H1 (cell line): ENCODE measurements around the gene TRIM24. TPM values are rescaled to one million over a fixed set of nuclear protein-coding genes. Genes with fewer than 3 reads are reported as not detected.
A peak's percentile ranks its signal among the peaks of the same experiment; 100 is the strongest.

ENCODE experiments used
- CTCF ChIA-PET: fragments of 300-600 bp; sonication (Branson Sonifier 250); formaldehyde crosslinking; loops from one replicate; lab custom pipeline; 2021; ENCODE audit not compliant: partially characterized antibody; lab: Charles Lee
- POLR2A ChIA-PET: fragments of 300-600 bp; sonication (Branson Sonifier 250); formaldehyde crosslinking; loops from one replicate; lab custom pipeline; 2021; ENCODE audit warnings: inconsistent platforms; ENCODE audit not compliant: partially characterized antibody; lab: Charles Lee
- DNase-seq, 2 experiments: peaks; one replicate each; pipeline versions ENCODE4 v3.0.0 to v3.0.0-alpha.2; 2010 to 2022; ENCODE audit warnings: low spot score in 2 of 2, low read depth in 1 of 2, mixed read lengths in 1 of 2
- FAIRE-seq: peaks from 2 replicates; lab custom pipeline; 2011; peaks lifted over from hg19 to GRCh38; lab: Jason Lieb, UNC
- H2AFZ ChIP-seq: 2 replicates; pipeline ENCODE4 v1.8.1; 2012; ENCODE audit warnings: low read length, inconsistent platforms
- H2AK5ac ChIP-seq: 2 replicates; pipeline ENCODE4 v1.6.1; 2013; ENCODE audit warnings: low read depth, low read length
- H2BK120ac ChIP-seq: replicated peaks from 2 replicates; pipeline ENCODE3; 2013; ENCODE audit warnings: low read depth, low read length, inconsistent platforms
- H2BK12ac ChIP-seq: 2 replicates; pipeline ENCODE4 v1.6.1; 2013; ENCODE audit warnings: low read depth, low read length
- H2BK15ac ChIP-seq: 2 replicates; pipeline ENCODE4 v1.6.1; 2013; ENCODE audit warnings: low read length
- H2BK20ac ChIP-seq: 2 replicates; pipeline ENCODE4 v1.6.1; 2013; ENCODE audit warnings: low read length
- H2BK5ac ChIP-seq: 2 replicates; pipeline ENCODE4 v1.6.1; 2013; ENCODE audit warnings: low read depth, low read length
- H3K14ac ChIP-seq: 2 replicates; pipeline ENCODE4 v1.6.1; 2013; ENCODE audit warnings: inconsistent platforms; ENCODE audit not compliant: insufficient read length
- H3K18ac ChIP-seq: 2 replicates; pipeline ENCODE4 v1.6.1; 2013; ENCODE audit warnings: low read length; ENCODE audit errors: extremely low read depth
- H3K23ac ChIP-seq: 2 replicates; pipeline ENCODE4 v1.6.1; 2013; ENCODE audit warnings: inconsistent platforms; ENCODE audit not compliant: insufficient read length
- H3K23me2 ChIP-seq: 2 replicates; pipeline ENCODE4 v1.6.1; 2013; ENCODE audit warnings: low read depth, low read length
- H3K27ac ChIP-seq: 2 replicates; pipeline ENCODE4 v1.6.1; 2011; ENCODE audit warnings: low read depth, low read length, inconsistent platforms
- H3K27me3 ChIP-seq, 4 experiments: replicated peaks in 1 of 4; 1 replicate in 1 of 4; 2 replicates in 3 of 4; pipeline versions ENCODE4 v1.6.1 to v1.8.1; 2011 to 2013; ENCODE audit warnings: low read length in 3 of 4, mild to moderate bottlenecking in 3 of 4, inconsistent platforms in 2 of 4, mixed read lengths in 2 of 4, moderate library complexity in 1 of 4; ENCODE audit not compliant: control insufficient read depth in 3 of 4, insufficient read depth in 3 of 4; ENCODE audit errors: extremely low read depth in 1 of 4
- H3K36me3 ChIP-seq, 4 experiments: 2 replicates each; pipeline versions ENCODE4 v1.6.1 to v1.8.1; 2011 to 2013; ENCODE audit warnings: mild to moderate bottlenecking in 4 of 4, low read length in 3 of 4, moderate library complexity in 2 of 4, control low read depth in 1 of 4, inconsistent platforms in 1 of 4; ENCODE audit not compliant: insufficient read depth in 4 of 4, control insufficient read depth in 2 of 4
- H3K4ac ChIP-seq: replicated peaks from 2 replicates; pipeline ENCODE3; 2013; ENCODE audit warnings: low read length, low read depth, mixed read lengths, inconsistent platforms; ENCODE audit not compliant: insufficient read length
- H3K4me1 ChIP-seq, 4 experiments: replicated peaks in 1 of 4; 1 replicate in 1 of 4; 2 replicates in 3 of 4; pipeline versions ENCODE4 v1.6.1 to v1.8.1; 2011 to 2013; ENCODE audit warnings: low read length in 3 of 4, inconsistent platforms in 2 of 4, mixed read lengths in 1 of 4; ENCODE audit not compliant: insufficient read depth in 4 of 4, control insufficient read depth in 3 of 4
- H3K4me2 ChIP-seq, 2 experiments: 2 replicates each; pipeline versions ENCODE4 v1.6.1 to v1.8.1; 2011 to 2013; ENCODE audit warnings: low read depth in 2 of 2, low read length in 2 of 2, control low read depth in 1 of 2, inconsistent platforms in 1 of 2, mild to moderate bottlenecking in 1 of 2; ENCODE audit not compliant: insufficient read depth in 1 of 2
- H3K4me3 ChIP-seq, 4 experiments: fragments of 200-600, 300-600 bp in 1 of 4; sonication (generic), shearing (Covaris generic), sonication (Bioruptor Twin) in 1 of 4; 2 replicates each; pipeline versions ENCODE4 v1.5.1 to v1.8.1; 2011 to 2016; ENCODE audit warnings: low read length in 4 of 4, low read depth in 3 of 4, control low read depth in 2 of 4, inconsistent platforms in 2 of 4, mild to moderate bottlenecking in 2 of 4, mixed read lengths in 1 of 4, moderate library complexity in 1 of 4; ENCODE audit not compliant: insufficient read depth in 2 of 4; ENCODE audit errors: extremely low read depth in 1 of 4
- H3K56ac ChIP-seq: replicated peaks from 2 replicates; pipeline ENCODE3; 2013; ENCODE audit warnings: low read depth, mild to moderate bottlenecking, mixed read lengths, low read length, inconsistent platforms; ENCODE audit not compliant: insufficient read length
- H3K79me1 ChIP-seq: 2 replicates; pipeline ENCODE4 v1.6.1; 2013; ENCODE audit warnings: low read depth, low read length, control low read depth
- H3K79me2 ChIP-seq, 2 experiments: 2 replicates each; pipeline versions ENCODE4 v1.6.1 to v1.8.1; 2012 to 2013; ENCODE audit warnings: low read length in 2 of 2, mild to moderate bottlenecking in 2 of 2, inconsistent platforms in 1 of 2; ENCODE audit not compliant: insufficient read depth in 2 of 2, control insufficient read depth in 1 of 2
- H3K9ac ChIP-seq, 4 experiments: replicated peaks in 1 of 4; 1 replicate in 1 of 4; 2 replicates in 3 of 4; pipeline versions ENCODE4 v1.6.1 to v1.8.1; 2011 to 2013; ENCODE audit warnings: low read depth in 3 of 4, low read length in 3 of 4, control low read depth in 2 of 4, mild to moderate bottlenecking in 2 of 4, moderate library complexity in 2 of 4, inconsistent platforms in 1 of 4; ENCODE audit errors: extremely low read depth in 1 of 4
- H3K9me3 ChIP-seq, 2 experiments: 2 replicates each; pipeline versions ENCODE4 v1.6.1 to v1.8.1; 2012 to 2013; ENCODE audit warnings: mild to moderate bottlenecking in 2 of 2, moderate library complexity in 2 of 2, control low read depth in 1 of 2, inconsistent platforms in 1 of 2, low read depth in 1 of 2, low read length in 1 of 2, mixed read lengths in 1 of 2; ENCODE audit not compliant: insufficient read depth in 2 of 2
- H4K20me1 ChIP-seq, 2 experiments: replicated peaks in 1 of 2; 2 replicates each; pipeline versions ENCODE3 to v1.8.1; 2011 to 2013; ENCODE audit warnings: inconsistent platforms in 2 of 2, low read length in 2 of 2, mild to moderate bottlenecking in 1 of 2; ENCODE audit not compliant: insufficient read depth in 2 of 2, control insufficient read depth in 1 of 2
- H4K5ac ChIP-seq: 2 replicates; pipeline ENCODE4 v1.6.1; 2013; ENCODE audit warnings: low read length, low read depth, mixed read lengths, inconsistent platforms; ENCODE audit not compliant: insufficient read length
- H4K8ac ChIP-seq: 2 replicates; pipeline ENCODE4 v1.8.0; 2013; ENCODE audit warnings: mild to moderate bottlenecking, moderate library complexity, low read length, inconsistent platforms; ENCODE audit not compliant: insufficient read depth; ENCODE audit errors: extremely low read depth
- H4K91ac ChIP-seq: replicated peaks from 2 replicates; pipeline ENCODE3; 2013; ENCODE audit warnings: low read length, mixed read lengths, inconsistent platforms; ENCODE audit not compliant: insufficient read length
- ASH2L ChIP-seq: fragments of 200-600, 300-600 bp; sonication (generic); IDR thresholded peaks from one replicate; pipeline ENCODE4 v1.7.1; 2017; ENCODE audit warnings: low read length
- POLR2A ChIP-seq, 2 experiments: IDR thresholded peaks; 1 replicate in 1 of 2; 2 replicates in 1 of 2; pipeline ENCODE4 v1.6.1; 2011; ENCODE audit warnings: low read depth in 2 of 2, low read length in 2 of 2, mild to moderate bottlenecking in 2 of 2; ENCODE audit errors: control extremely low read depth in 1 of 2
- WGBS, 2 experiments: shearing (Covaris generic) in 1 of 2; methylation state at CpG; one replicate each; pipeline versions ENCODE4 v1.1.6 to v1.1.7; 2013 to 2015; ENCODE audit warnings: low lambda C conversion rate in 2 of 2, mixed read lengths in 2 of 2, inconsistent platforms in 1 of 2, low coverage in 1 of 2, missing lambda C conversion rate in 1 of 2; ENCODE audit not compliant: insufficient replicate concordance in 2 of 2, insufficient coverage in 1 of 2, insufficient read length in 1 of 2; ENCODE audit errors: extremely low coverage in 1 of 2, missing lambda C conversion rate in 1 of 2; 5-methylcytosine and 5-hydroxymethylcytosine counted together
- polyA plus RNA-seq, 7 experiments: library from polyadenylated mRNA; depleted of rRNA in 3 of 7; stranded (reverse) in 5 of 7; unstranded in 2 of 7; fragments of >200 nt in 5 of 7; fragments of 200-250 nt in 2 of 7; gene quantifications; 1 replicate in 5 of 7; 2 replicates in 1 of 7; 4 replicates in 1 of 7; pipeline versions ENCODE4 v1.2.1 to v1.2.3, GENCODE V29; 2011 to 2013; ENCODE audit warnings: missing spikeins in 2 of 7, mixed read lengths in 2 of 7
- total RNA-seq: library from RNA; stranded (reverse); fragmentation: NEBNext Ultra II Directional; extraction: Animal tissue kit (Norgen Biotek cat#: 25700); gene quantifications from 2 replicates; pipeline ENCODE4 v1.2.1, GENCODE V29; 2021

The TRIM24 gene
- total and polyA plus RNA-seq, 2 of the 8 experiments (the other 6 are each of a cell fraction or from before 2014, with no cell fraction given) = 67.6 to 149 TPM

DNA sequence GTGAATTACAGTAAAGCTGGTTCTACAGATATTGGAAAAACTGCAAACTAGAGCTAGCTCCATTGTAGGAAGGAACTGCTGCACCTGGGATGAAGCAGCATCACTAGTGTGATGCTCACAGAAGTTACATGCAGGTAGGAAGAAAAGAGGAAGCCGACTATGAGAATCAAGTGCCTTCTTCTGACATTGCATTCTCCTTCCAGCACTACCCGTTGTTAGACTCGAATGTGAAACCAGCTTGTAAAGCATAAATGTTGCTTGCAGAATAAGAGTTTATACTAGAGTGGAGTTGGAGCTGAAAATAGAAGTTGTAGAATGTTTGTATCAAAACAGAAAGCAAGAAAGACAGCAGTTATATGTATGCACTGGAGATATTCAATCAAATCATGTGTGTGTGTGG lies 49.9 kb downstream of the TRIM24 start:
- H4K8ac ChIP-seq = no peak overlapping the region
- no peak overlapping the region for H2BK15ac ChIP-seq
- H3K27me3 ChIP-seq = no peaks in the 10 kb centered on the region
- H3K4me1 ChIP-seq = peaks cover 0 to 3% (median 0%) of the 10 kb centered on the region in 4 experiments; a peak in 1 of 7 replicates
- H2BK12ac ChIP-seq = no peak overlapping the region
- 98% methylated on average over 3 of the region's 3 CpGs; no CpG with 5 or more reads in 1 of the 2 experiments for WGBS, 2 experiments
- peaks cover 8 to 98% (median 59%) of the 10 kb centered on the region in 4 experiments for H3K36me3 ChIP-seq
- no peaks in the 10 kb centered on the region; the same call in 1 of the 2 replicates for H3K23me2 ChIP-seq
- no peak overlapping the region for H3K4me2 ChIP-seq
- TF ChIP-seq ASH2L (no peak), POLR2A (IDR thresholded peaks at IDR 0.05; ENCODE audit: control extremely low read depth in 1 of 2, low read depth in 2 of 2, low read length in 2 of 2) (peak in 1 of 2 experiments; percentile 18; a peak in 1 of 3 replicates)
- no peak overlapping the region for H2BK5ac ChIP-seq
- peaks cover 20 to 100% of the 10 kb centered on the region in 2 experiments; a peak in 3 of 4 replicates for H3K79me2 ChIP-seq
- H4K91ac ChIP-seq = no peak overlapping the region
- H3K79me1 ChIP-seq = no peaks in the 10 kb centered on the region; the same call in 1 of the 2 replicates
- no peak overlapping the region for H2BK120ac ChIP-seq
- H3K23ac ChIP-seq = no peak overlapping the region
- no peak overlapping the region for H3K56ac ChIP-seq
- FAIRE-seq (no peak), DNase-seq (no peak)
- ChIA-PET CTCF (interaction anchor here (0.9 kb wide), 1 partner anchor 501 kb away, joined by 3 read pairs; no protein-coding TSS in a partner anchor), POLR2A (interaction anchor here (0.6 to 1.2 kb wide), 3 partner anchors 13 to 266 kb away, joined by 3 read pairs; no protein-coding TSS in a partner anchor)
- H2BK20ac ChIP-seq = no peak overlapping the region
- no peak overlapping the region for H3K4ac ChIP-seq
- no peak overlapping the region for H4K5ac ChIP-seq
- no peak overlapping the region for H3K14ac ChIP-seq
- H3K27ac ChIP-seq = no peak overlapping the region
- H3K9me3 ChIP-seq = peaks cover 0 to 3% of the 10 kb centered on the region in 2 experiments; a peak in 2 of 4 replicates
- H3K4me3 ChIP-seq = no peak overlapping the region
- H2AK5ac ChIP-seq = no peak overlapping the region
- H2AFZ ChIP-seq = no peak overlapping the region
- H4K20me1 ChIP-seq = peaks cover 6 to 10% of the 10 kb centered on the region in 2 experiments
- H3K9ac ChIP-seq = no peak overlapping the region
- H3K18ac ChIP-seq = no peak overlapping the region
